GM19193 (cell line): ENCODE data around the gene SEMA5A.

ENCODE experiments used
- POLR2A ChIP-seq: IDR thresholded peaks from 4 replicates; pipeline ENCODE4 v1.6.1; 2011; ENCODE audit not compliant: insufficient read depth, insufficient read length; ENCODE audit errors: extremely low read depth

SEMA5A gene

DNA sequence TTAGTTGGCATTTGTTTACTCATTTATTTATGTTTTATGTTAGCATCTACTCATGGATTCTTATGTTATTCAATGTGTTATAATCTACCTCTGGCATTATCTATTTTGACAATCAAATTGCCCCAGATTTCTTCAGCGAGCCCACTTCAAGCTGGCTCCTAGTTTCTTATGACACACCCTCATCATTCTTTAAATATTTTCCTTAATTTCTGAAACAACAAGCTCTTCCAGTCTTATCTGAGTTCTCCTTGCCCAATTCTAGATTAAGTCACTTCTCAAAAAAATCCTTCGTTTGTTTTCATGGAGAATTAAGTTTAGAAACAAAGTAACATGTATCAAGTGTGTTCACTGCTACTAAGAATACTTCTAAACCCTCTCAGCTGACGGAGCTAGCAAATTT lies 229.8 kb downstream of the SEMA5A start:
- TF ChIP-seq POLR2A = no peak

DNA sequence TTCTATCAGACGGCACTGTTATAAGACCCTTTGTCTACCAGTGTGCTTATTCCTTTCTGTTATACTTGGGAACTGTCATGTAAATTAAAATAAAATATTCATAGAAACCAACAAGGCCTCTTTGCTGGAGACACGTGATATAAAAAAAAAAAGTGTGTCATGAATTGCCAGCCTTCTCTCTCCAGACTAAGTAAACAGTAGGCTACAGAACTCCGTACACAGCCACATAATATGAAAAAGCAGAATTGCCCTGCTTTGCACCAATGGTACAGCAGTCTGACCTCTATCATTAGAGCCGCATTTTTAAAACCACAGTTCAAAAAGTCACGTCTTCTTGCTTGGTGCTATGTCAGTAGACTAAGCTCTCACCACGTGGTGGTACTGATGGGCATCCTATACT lies 231.3 kb downstream of the SEMA5A start:
- no peak for TF ChIP-seq POLR2A

DNA sequence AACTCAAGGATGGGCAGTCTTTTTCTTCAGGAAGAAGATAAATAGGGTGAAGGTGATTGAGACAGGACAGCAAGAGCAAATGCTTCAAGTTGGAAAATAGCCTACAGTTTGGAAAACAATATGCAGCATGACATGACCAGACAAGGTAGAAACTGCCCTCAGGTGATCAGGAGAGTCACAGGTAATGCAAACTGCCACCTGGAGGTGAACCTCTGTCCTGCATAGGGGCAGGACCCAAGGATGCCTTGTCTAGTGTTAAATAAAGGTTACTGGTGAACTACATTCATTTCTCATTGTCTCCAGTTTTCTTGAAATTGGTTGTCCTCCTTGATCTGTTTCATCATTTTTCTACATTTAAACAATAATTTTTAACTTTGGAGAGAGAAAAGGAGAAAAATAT lies 232.1 kb downstream of the SEMA5A start:
- no peak for TF ChIP-seq POLR2A

DNA sequence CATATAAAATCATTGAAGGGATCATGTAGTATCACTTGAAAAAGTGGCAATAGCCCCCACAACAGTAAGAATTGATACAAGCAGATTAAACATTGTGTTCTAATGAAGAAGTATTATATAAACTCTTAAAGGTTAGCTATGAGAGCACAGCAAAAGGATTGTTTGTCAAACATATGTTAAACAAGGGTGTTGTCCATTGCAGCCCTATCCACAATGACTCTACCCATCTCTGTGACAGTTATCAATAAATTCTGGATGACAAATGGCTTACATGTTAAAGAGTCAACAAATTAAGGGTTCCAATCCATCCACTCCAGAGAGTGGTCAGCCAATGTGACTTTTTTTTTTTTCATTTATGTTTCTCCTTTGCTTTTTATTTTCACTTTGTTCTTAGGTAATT lies 238.7 kb downstream of the SEMA5A start:
- TF ChIP-seq POLR2A = no peak

DNA sequence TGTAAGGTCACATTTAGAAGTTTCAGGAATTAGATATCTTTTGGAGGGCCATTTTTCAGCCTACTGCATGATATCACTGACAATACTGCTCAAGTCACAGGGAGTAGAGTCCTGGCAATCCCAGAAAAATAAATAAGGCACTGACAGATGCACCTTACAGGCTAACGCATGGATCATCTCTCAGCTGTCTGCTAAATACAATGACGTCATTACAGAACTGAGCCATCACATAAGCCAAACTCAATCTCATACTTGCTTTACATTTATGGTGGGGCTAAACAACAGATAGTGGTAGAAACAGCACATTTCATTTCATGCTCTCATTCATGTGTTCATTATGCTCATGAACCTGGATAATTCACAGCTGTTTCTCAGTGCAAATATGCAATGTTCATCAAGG lies 243.7 kb downstream of the SEMA5A start:
- no peak for TF ChIP-seq POLR2A

DNA sequence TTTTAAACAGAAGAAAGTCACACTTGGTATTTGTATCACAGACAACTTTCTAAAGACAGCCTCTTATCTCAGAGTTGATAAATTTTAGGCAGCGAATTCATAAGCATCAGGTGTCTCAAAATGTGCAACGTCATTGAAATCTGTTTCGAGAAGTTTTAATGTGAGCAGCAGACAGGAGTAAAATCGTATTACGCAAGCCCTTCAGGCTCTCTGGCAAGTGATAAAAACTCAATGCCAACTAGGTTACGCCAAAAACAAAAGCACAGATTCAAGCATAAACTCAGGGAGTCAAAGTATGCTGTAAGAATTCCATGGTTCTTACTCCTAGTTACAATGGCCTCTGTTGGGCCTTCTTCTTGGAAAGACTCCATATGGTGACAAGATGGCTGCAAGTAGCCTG lies 244.7 kb downstream of the SEMA5A start:
- no peak for TF ChIP-seq POLR2A

DNA sequence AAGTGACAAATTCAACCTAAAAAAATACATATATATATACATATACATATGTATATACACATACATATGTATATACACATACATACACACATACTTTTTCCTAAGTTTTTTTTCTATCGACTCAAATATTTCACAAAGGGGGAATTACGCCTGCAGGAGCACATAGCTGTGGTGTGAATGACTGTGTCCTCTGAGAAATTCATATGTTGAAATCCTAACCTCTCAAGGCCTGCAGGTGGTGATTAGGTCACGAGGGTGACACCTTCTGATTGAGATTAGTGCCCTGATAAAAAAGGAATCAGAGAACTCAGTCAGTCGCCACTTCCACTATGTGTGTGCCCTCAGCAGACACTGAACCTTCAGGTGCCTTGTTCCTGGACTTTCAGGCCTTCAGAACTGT lies 248.7 kb downstream of the SEMA5A start:
- TF ChIP-seq POLR2A = no peak

DNA sequence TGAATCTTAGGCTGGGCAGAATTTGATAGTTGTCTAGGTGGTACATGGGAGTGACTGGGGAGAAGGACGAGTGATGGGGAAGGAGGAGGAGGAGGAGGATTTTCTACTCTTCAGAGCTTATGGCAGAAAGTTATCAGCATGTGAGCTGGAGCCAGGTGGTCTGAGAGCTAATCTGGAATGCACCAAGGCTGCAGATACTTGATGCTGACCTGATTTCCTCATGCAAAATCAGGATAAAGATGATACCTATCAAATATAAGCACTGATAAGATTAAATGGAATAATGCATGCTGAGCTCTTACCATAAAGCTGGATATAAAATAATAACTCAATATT lies 250.4 kb downstream of the SEMA5A start:
- TF ChIP-seq POLR2A = no peak

DNA sequence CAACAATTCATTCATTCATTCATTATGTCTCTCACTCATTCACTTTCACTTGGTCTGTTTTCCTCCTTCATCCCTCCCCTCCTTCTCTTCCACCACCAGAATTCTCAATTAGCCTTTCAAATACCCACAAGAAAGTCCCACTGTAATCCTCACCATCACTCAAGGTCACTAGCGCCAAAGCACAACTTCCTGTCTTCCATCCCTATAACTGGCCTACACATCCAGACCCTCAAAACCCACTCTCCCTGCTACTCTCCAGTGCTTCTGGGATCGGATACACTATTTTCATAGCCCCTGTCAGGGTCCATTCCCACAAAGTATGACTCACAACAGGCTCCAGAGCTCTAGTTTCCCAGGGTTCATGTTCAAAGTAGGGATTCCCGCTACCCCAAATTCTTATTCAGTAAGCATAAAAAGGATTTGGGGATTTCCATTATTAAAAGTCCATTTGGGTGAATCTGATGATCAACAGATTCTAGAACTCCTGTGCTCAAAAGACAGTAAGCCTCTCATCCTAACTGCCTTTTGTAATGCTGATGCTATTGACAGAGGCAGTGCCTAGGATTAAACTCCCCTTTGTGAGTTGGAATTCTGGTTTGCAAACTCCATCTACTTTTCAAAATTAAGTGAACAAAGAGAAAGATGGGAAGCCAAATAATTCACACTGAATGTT lies 250.9 kb downstream of the SEMA5A start:
- TF ChIP-seq POLR2A = no peak

DNA sequence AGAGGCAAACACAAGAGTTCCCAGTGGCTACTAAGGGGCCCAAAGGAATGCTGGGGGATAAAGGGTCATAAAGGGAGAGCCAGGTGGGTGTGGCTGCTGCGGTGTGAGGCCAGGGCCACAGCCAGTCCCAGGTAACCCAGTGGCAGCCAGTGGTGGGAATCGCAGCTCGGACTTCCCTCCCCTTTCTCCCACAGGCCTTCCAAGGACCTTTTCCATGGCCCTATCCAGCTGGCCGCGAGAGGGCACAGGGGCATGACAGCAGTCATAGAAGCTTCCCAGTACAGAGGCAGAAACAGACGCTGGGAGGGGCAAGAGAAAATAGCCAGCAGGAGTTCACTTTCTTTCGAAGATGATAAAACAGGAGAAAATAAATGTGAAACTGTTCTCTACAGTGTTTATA lies 257.6 kb downstream of the SEMA5A start:
- no peak for TF ChIP-seq POLR2A

DNA sequence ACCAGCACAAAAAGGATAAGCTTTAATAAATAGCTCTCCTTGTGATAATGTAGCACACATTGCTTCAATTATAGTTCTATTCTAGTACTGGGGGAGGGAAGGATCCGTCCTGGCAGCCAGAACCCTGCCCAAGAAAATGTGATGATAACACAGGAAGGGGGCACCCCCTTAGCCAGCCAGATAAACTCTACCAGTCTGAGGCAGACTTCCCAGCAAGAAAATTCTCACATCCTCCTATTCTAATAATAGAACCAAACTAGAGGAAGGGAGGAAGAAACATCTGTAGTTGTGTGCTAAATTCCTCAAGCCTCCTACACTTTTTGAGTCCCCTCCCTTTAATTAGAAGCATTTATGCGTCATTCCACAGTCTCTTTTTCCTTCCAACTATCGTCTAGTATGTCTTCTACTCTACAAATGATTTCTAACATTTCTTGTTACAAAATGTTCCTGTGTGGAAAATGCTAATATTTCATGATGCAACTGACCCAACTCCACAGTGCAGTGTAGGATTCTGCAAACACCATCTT lies 261.0 kb downstream of the SEMA5A start:
- TF ChIP-seq POLR2A = no peak

DNA sequence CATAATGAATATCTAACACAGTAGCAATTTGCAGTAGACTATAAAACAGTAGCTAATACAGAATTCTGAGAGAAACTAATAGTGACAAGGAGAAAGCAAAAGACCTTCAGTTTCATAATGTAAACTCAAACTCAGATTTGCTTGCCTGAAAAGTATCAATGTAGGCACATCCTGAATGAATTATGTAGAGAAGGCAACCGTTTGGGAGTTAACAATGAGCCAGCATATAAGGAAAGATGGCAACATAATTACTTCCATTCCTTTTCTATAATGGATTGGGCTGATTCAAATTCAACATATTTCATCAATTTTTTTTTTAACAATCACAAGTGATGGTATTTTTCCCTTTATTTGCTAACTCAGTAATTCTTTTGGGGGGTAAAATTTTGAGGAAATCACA lies 261.6 kb downstream of the SEMA5A start:
- TF ChIP-seq POLR2A = no peak

DNA sequence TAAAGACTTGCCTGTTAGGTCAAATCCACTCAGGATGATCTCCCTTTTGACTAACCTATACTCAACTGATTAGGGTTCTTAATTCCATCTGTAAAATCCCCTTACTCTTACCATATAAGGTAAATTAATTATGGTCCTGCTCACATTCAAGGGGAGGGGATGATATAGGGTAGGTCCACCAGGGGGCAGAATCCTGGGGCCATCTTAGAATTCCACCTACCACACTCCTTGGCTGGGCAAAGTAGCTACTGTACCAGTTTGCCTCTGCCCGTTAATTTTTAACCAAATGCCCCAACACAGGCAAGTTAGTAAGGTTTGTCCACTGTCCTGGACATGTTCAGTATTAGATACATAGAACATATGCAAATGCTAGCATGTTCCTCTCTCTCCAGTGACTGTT lies 262.4 kb downstream of the SEMA5A start:
- TF ChIP-seq POLR2A = no peak

DNA sequence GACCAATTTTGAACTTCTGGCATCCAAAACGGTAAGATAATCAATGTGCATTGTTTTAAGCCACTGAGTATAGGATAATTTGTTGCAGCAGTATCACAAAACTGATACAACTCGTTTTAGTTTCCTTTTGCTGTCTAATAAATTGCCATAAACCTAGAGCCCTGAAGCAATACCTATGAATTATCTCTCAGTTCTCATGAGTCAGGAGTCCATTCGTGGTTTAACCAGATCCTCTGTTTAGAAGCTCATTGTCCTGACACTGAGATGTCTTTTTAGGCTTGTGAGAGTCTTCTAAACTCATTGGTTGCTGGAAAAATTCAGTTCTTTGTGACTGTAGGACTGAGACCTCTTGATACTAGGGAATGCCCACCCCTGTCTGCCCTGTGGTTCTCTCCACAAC lies 262.9 kb downstream of the SEMA5A start:
- TF ChIP-seq POLR2A = no peak

DNA sequence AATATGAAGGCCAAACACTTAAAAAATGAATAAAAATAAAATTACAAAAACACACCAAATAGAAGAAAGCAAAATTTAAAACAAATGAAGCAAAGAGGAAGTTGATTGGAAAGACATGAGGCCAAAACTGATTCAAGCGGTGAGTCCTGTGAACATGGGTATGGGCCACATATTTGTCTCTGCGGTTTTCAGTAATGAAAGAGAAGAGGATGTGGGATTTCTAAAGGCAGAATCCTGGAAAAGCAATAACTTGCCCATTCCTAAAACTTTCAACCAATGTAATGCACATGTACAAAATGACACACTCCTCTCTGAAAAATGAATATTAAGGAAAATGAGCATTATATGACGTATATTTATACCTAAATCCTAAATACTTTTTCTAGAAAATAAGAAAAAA lies 263.7 kb downstream of the SEMA5A start:
- TF ChIP-seq POLR2A = no peak

DNA sequence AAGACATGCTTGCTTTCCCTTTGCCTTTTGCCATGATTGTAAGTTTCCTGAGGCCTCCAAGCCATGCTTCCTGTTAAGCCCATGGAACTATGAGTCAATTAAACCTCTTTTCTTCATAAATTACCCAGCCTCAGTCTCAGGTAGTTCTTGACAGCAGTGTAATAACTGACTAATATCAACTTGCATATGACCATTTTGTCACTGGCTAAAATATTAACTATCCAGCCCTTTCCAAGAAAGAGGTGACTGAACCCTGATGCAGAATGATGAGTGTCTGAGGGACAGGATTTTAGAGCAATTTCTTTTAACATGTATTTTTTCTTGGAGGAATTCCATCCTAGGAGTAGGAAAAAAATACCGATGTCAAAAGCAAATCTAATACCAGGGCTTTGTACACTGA lies 266.1 kb downstream of the SEMA5A start:
- no peak for TF ChIP-seq POLR2A
